Neuronal stem cell (in vitro differentiated cells): ENCODE results near the gene ATAD3C.
"Not testable (repeated sequence)": the region's sequence is repeated elsewhere in the genome, so short reads cannot be mapped to it uniquely, and the experiment has no call there.

Experiments used
- DNase-seq: peaks from one replicate; pipeline ENCODE4 v3.0.0-alpha.2; 2013; ENCODE audit warnings: low spot score
- H2AFZ ChIP-seq: one replicate; pipeline ENCODE4 v1.6.1; 2013; ENCODE audit warnings: mild to moderate bottlenecking, low read length, inconsistent platforms
- H2AK5ac ChIP-seq: 2 replicates; pipeline ENCODE4 v1.6.1; 2013; ENCODE audit warnings: low read depth, mild to moderate bottlenecking, inconsistent platforms, low read length, moderate library complexity, mixed read lengths
- H2BK120ac ChIP-seq: 2 replicates; pipeline ENCODE4 v1.6.1; 2013; ENCODE audit warnings: low read depth, mild to moderate bottlenecking, inconsistent platforms, low read length, moderate library complexity, mixed read lengths
- H2BK12ac ChIP-seq: one replicate; pipeline ENCODE4 v1.6.1; 2013; ENCODE audit warnings: low read length, inconsistent platforms
- H2BK15ac ChIP-seq: 2 replicates; pipeline ENCODE4 v1.6.1; 2013; ENCODE audit warnings: mild to moderate bottlenecking, low read length, inconsistent platforms, mixed read lengths
- H2BK5ac ChIP-seq: one replicate; pipeline ENCODE4 v1.6.1; 2013; ENCODE audit warnings: inconsistent platforms, mild to moderate bottlenecking, low read length, moderate library complexity
- H3K14ac ChIP-seq: one replicate; pipeline ENCODE4 v1.6.1; 2013; ENCODE audit warnings: low read length, inconsistent platforms
- H3K18ac ChIP-seq: 2 replicates; pipeline ENCODE4 v1.6.1; 2013; ENCODE audit warnings: low read length, inconsistent platforms
- H3K23ac ChIP-seq: 2 replicates; pipeline ENCODE4 v1.6.1; 2013; ENCODE audit warnings: low read depth, mild to moderate bottlenecking, mixed read lengths, low read length, inconsistent platforms; ENCODE audit not compliant: poor library complexity
- H3K27ac ChIP-seq: replicated peaks from 3 replicates; pipeline ENCODE4 v1.5.1; 2013; ENCODE audit warnings: low read length, inconsistent platforms
- H3K27me3 ChIP-seq, 3 experiments: 2 replicates each; pipeline ENCODE4 v1.6.1; 2013; ENCODE audit warnings: low read length in 3 of 3, mild to moderate bottlenecking in 2 of 3, inconsistent platforms in 1 of 3, low read depth in 1 of 3, mixed read lengths in 1 of 3, moderate library complexity in 1 of 3; ENCODE audit not compliant: control insufficient read depth in 3 of 3, insufficient read depth in 3 of 3
- H3K36me3 ChIP-seq, 2 donors: replicated peaks in 1 of 2; 2 replicates each; pipeline ENCODE4 v1.6.1; 2013; ENCODE audit warnings: low read length in 2 of 2; ENCODE audit not compliant: control insufficient read depth in 2 of 2, insufficient read depth in 2 of 2
- H3K4ac ChIP-seq: 2 replicates; pipeline ENCODE4 v1.6.1; 2013; ENCODE audit warnings: inconsistent platforms, mild to moderate bottlenecking, low read length, moderate library complexity
- H3K4me1 ChIP-seq, 2 donors: 1 replicate in 1 of 2; 2 replicates in 1 of 2; pipeline ENCODE4 v1.6.1; 2013; ENCODE audit warnings: low read length in 2 of 2, low read depth in 1 of 2; ENCODE audit not compliant: control insufficient read depth in 2 of 2, insufficient read depth in 1 of 2
- H3K4me2 ChIP-seq: one replicate; pipeline ENCODE4 v1.6.1; 2013; ENCODE audit warnings: mild to moderate bottlenecking, low read length, inconsistent platforms; ENCODE audit not compliant: insufficient read depth, poor library complexity, severe bottlenecking
- H3K4me3 ChIP-seq, 2 donors: 2 replicates each; pipeline ENCODE4 v1.5.1; 2013; ENCODE audit warnings: low read length in 2 of 2, mild to moderate bottlenecking in 2 of 2, inconsistent platforms in 1 of 2, moderate library complexity in 1 of 2
- H3K79me1 ChIP-seq: one replicate; pipeline ENCODE4 v1.6.1; 2013; ENCODE audit warnings: low read depth, mild to moderate bottlenecking, inconsistent platforms, low read length, moderate library complexity
- H3K9ac ChIP-seq: one replicate; pipeline ENCODE4 v1.6.1; 2013; ENCODE audit warnings: mild to moderate bottlenecking, low read depth, low read length, inconsistent platforms; ENCODE audit not compliant: poor library complexity
- H3K9me3 ChIP-seq, 2 donors: replicated peaks in 1 of 2; 2 replicates each; pipeline versions ENCODE3 to v1.6.1; 2013; ENCODE audit warnings: low read length in 2 of 2, mild to moderate bottlenecking in 2 of 2, inconsistent platforms in 1 of 2, low read depth in 1 of 2, mixed read lengths in 1 of 2, moderate library complexity in 1 of 2; ENCODE audit not compliant: control insufficient read depth in 2 of 2, insufficient read depth in 1 of 2
- H4K8ac ChIP-seq: one replicate; pipeline ENCODE4 v1.6.1; 2013; ENCODE audit warnings: low read depth, mild to moderate bottlenecking, inconsistent platforms, low read length, moderate library complexity
- H4K91ac ChIP-seq: one replicate; pipeline ENCODE4 v1.6.1; 2013; ENCODE audit warnings: low read length, low read depth, mild to moderate bottlenecking, inconsistent platforms; ENCODE audit not compliant: poor library complexity
- WGBS, 2 donors: extraction: QIAGEN DNeasy Blood & Tissue Kit; methylation state at CpG; one replicate each; pipeline ENCODE4 v1.1.7; 2013; ENCODE audit warnings: missing lambda C conversion rate in 2 of 2, mixed read lengths in 1 of 2; ENCODE audit not compliant: insufficient read length in 2 of 2, insufficient replicate concordance in 1 of 2; ENCODE audit errors: extremely low coverage in 2 of 2; 5-methylcytosine and 5-hydroxymethylcytosine counted together

ATAD3C gene

DNA sequence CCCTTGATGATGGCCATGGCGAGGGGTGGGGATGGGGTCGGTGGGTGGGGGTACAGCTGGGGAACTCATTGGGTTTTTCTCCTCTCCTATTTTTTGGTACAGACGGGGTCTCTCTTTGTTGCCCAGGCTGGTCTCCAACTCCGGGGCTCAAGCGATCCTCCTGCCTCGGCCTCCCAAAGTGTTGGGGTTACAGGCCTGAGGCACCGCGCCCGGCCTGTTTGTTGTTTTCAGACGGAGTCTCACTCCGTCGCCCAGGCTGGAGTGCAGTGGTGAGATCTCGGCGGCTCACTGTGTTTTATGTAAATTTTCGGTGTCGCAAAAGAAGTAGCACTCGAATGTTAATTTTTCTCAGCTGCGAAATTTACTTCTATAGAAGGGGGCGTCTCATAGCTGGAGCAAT lies 2.9 kb upstream of the ATAD3C start:
- not testable (repeated sequence) for H3K14ac ChIP-seq, DNase-seq, H3K9ac ChIP-seq, H3K9me3 ChIP-seq, H3K4me2 ChIP-seq, H3K79me1 ChIP-seq, H3K36me3 ChIP-seq, H3K23ac ChIP-seq, H2AK5ac ChIP-seq, H3K4ac ChIP-seq, H3K4me3 ChIP-seq, H2AFZ ChIP-seq, H3K4me1 ChIP-seq, H2BK12ac ChIP-seq, H3K27ac ChIP-seq, H4K8ac ChIP-seq, H2BK15ac ChIP-seq, H2BK5ac ChIP-seq, H2BK120ac ChIP-seq, H4K91ac ChIP-seq, H3K18ac ChIP-seq
- no CpG with 5 or more reads among the region's 19 CpGs for WGBS, 2 donors
- peaks cover 0 to 11% (median 0%) of the 10 kb centered on the region in 3 experiments for H3K27me3 ChIP-seq

DNA sequence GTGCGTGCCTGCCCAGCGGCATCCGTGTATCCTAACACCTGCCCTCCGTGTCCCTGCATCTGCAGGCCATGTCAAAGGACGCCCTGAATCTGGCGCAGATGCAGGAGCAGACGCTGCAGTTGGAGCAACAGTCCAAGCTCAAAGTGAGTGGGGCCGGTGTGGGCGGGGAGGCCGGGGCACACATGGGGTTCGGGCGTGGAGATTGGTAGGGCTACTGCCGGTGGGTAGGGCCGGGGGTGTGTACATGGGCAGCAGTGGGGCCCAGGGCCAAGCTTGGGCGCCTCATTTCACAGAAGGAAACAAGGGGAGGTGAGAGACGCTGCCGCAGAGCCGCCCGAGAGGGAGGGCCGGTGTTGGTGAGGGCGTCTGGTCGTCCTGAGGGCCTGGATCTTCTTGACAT lies 1.1 kb downstream of the ATAD3C start:
- WGBS, 2 donors, result no CpG with 5 or more reads among the region's 22 CpGs
- not testable (repeated sequence) for H3K9me3 ChIP-seq, H2AFZ ChIP-seq, H3K36me3 ChIP-seq, H3K4ac ChIP-seq, H3K14ac ChIP-seq, H2BK15ac ChIP-seq, H3K18ac ChIP-seq, H3K4me1 ChIP-seq, H3K4me2 ChIP-seq, H3K27ac ChIP-seq, H2BK5ac ChIP-seq, H2BK120ac ChIP-seq, H4K8ac ChIP-seq, H3K4me3 ChIP-seq, H4K91ac ChIP-seq, H2AK5ac ChIP-seq, H3K9ac ChIP-seq, H3K23ac ChIP-seq, H3K79me1 ChIP-seq, DNase-seq, H2BK12ac ChIP-seq
- peaks cover 0 to 11% (median 0%) of the 10 kb centered on the region in 3 experiments for H3K27me3 ChIP-seq

DNA sequence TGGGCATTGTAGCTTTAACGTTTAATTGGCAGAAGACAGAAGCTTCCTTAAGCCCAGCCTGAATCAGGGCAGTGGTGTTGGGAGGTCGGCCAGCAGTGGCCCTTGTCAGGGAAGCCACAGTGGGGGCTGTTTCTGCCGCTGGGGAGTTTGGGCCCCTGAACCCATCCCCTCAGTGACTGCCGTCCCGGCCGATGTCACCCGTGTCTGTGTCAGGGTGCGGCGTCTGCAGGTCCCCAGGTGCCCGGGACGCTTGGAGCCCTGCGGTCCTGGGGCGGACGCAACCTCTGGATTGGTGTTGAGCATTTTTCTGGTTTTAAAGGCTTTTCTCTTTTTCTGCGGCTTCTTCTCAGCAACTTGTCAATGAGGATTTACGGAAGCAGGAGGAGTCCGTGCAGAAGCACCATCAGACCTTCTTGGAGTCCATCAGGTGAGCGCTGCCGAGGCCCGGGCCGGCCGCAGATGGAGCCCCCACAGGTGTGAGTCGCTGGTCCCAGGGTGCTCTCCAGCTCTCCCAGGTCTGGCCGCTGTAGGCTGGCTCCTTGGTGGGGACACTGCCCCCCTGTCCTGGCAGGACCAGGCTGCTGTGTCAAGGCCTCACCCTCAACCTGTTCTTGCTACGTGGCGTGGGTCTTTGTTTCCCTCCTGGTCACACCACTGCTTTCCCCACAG lies 2.3 kb downstream of the ATAD3C start:
- Histone ChIP-seq H3K23ac (peak overlapping the region; percentile 43), H2BK15ac (no peak overlapping the region), H3K18ac (peak overlapping the region; percentile 71), H3K36me3 (no peaks in the 10 kb centered on the region), H4K8ac (no peak overlapping the region), H3K79me1 (no peaks in the 10 kb centered on the region), H4K91ac (no peak overlapping the region), H3K4me2 (no peak overlapping the region), H2AK5ac (no peak overlapping the region), H3K4me3 (no peak overlapping the region), H3K27me3 (peaks cover 0 to 11% (median 0%) of the 10 kb centered on the region in 3 experiments), H3K14ac (no peak overlapping the region), H2BK12ac (peak overlapping the region; percentile 73), H3K4me1 (no peaks in the 10 kb centered on the region), H3K27ac (no peak overlapping the region), H3K9me3 (no peaks in the 10 kb centered on the region), H3K4ac (no peak overlapping the region), H2BK5ac (peak overlapping the region; percentile 82), H2BK120ac (no peak overlapping the region), H3K9ac (peak overlapping the region; percentile 70), H2AFZ (no peak overlapping the region)
- WGBS, 2 donors, result no CpG with 5 or more reads among the region's 26 CpGs
- DNase-seq, result no peak

DNA sequence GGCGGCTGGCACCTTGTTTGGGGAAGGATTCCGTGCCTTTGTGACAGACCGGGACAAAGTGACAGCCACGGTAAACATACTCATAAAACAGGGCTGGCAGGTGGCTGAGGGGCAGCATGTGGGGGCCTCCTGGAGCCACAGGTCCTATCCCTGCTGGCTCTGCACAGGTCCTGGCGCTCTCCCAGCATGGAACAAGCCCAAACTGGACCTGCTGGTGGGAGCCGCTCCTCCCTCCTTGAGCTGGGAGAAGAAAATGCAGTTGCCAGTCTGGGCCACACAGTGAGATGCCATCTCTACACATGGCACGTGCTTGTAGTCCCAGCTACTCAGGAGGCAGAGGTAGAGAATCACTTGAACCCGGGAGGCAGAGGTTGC lies 2.9 kb downstream of the ATAD3C start:
- H3K23ac ChIP-seq, H3K4me3 ChIP-seq, H3K79me1 ChIP-seq, H3K18ac ChIP-seq, H3K14ac ChIP-seq, H3K9me3 ChIP-seq, H3K36me3 ChIP-seq, DNase-seq, H4K8ac ChIP-seq, H2BK15ac ChIP-seq, H4K91ac ChIP-seq, H2AFZ ChIP-seq, H3K4me1 ChIP-seq, H2BK12ac ChIP-seq, H2BK120ac ChIP-seq, H3K27ac ChIP-seq, H3K4ac ChIP-seq, H3K4me2 ChIP-seq, H3K9ac ChIP-seq: not testable (repeated sequence)
- Histone ChIP-seq H2BK5ac (peak overlapping the region; percentile 82), H3K27me3 (peaks cover 0 to 11% (median 0%) of the 10 kb centered on the region in 3 experiments), H2AK5ac (peak overlapping the region; percentile 84)
- no CpG with 5 or more reads among the region's 8 CpGs for WGBS, 2 donors
